ENCODE data around the gene SFXN3. TPM values are rescaled to one million over a fixed set of nuclear protein-coding genes. Genes with fewer than 3 reads are reported as not detected.

Gene SFXN3
- total and polyA plus RNA-seq, 2 of the 8 experiments (the other 6 are each of a cell fraction or from before 2014, with no cell fraction given) = 2.6 to 2.8 TPM

DNA sequence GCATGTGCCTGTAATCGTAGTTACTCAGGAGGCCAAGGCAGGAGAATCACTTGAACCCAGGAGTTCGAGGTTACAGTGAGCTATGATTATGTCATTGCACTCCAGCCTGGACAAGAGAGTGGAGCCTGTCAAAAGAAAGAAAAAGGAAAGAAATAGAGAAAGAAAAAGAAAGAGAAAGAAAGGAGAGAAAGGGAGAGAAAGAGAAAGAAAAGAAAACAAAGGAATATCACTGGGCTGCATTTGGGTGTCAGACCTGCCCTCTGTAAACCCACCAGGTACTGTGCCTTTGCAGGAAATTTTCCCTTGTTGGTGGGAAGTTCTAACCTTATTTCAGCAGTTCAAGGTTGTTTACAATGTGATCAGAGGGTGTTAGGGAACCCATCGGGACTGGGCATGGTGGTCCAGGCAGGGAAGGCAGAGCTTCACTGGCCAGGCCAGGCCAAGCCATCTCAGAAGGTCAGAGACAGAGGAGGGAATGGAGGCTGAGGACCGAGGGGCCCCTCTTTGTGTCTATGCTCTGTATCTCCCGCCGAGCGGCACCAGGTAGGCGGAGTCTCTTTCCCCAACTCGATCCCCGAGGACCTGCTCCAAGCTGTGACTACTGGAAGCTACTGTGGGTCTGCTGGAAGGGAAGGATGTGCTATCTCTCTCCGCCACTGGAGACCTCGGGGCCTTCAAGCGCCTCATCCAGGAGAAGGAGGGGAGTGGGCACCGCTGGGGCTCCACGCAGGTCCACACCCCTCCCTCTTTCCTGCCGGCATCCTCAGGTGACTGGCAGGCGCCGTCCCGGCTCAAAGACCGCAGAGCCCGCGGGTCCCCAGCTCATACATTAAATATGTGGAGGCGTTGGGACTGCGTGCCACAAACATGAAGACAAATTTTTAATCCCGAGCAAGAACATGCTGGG is 15.6 kb downstream of the SFXN3 start:
- H3K9ac ChIP-seq (replicated peaks in 1 of 4; ENCODE audit: extremely low read depth in 1 of 4, low read depth in 3 of 4, low read length in 3 of 4) = no peak overlapping the region; a peak in 1 of 7 replicates
- no peak for DNase-seq (ENCODE audit: low read depth in 1 of 2, low spot score in 2 of 2)
- H3K79me1 ChIP-seq (ENCODE audit: low read depth, low read length) = no peaks in the 10 kb centered on the region
- H2BK120ac ChIP-seq (replicated peaks; ENCODE audit: low read depth, low read length) = no peak overlapping the region
- no peak overlapping the region for H4K91ac ChIP-seq (replicated peaks; ENCODE audit: insufficient read length, low read length)
- no peak overlapping the region for H3K14ac ChIP-seq (ENCODE audit: insufficient read length)
- no peak overlapping the region for H4K5ac ChIP-seq (ENCODE audit: insufficient read length, low read depth, low read length)
- CTCF ChIA-PET (ENCODE audit: partially characterized antibody) = interaction anchor here (0.6 to 59.5 kb wide), 21 partner anchors 0 to 1561 kb away, joined by 3 to 2176 read pairs (median 5); partner anchors contain the start of genes KAZALD1, PDZD7, SEMA4G and SFXN3
- H3K23ac ChIP-seq (ENCODE audit: insufficient read length) = no peak overlapping the region
- POLR2A ChIA-PET (ENCODE audit: partially characterized antibody) = interaction anchor here (1.1 to 8.1 kb wide), 3 partner anchors 12 to 90 kb away, joined by 4 to 85 read pairs (median 6); partner anchors contain the start of gene KAZALD1
- H3K56ac ChIP-seq (replicated peaks; ENCODE audit: insufficient read length, low read depth, low read length) = no peak overlapping the region
- no peaks in the 10 kb centered on the region for H3K36me3 ChIP-seq (ENCODE audit: control insufficient read depth in 2 of 4, insufficient read depth in 4 of 4, low read length in 3 of 4)
- no peak overlapping the region for H2AFZ ChIP-seq (ENCODE audit: low read length)
- H3K18ac ChIP-seq (ENCODE audit: extremely low read depth, low read length) = peak overlapping the region; percentile 41; the same call in 1 of the 2 replicates
- peak overlapping the region; percentile 96; the same call in 1 of the 2 replicates for H2BK15ac ChIP-seq (ENCODE audit: low read length)
- 0 out of 2 replicates have a peak overlapping the region, but pooled peaks have one; percentile 64 for H2BK12ac ChIP-seq (ENCODE audit: low read depth, low read length)
- peaks cover 11 to 14% of the 10 kb centered on the region in 2 experiments for H4K20me1 ChIP-seq (replicated peaks in 1 of 2; ENCODE audit: control insufficient read depth in 1 of 2, insufficient read depth in 2 of 2, low read length in 2 of 2)
- H3K4me2 ChIP-seq (ENCODE audit: insufficient read depth in 1 of 2, low read depth in 2 of 2, low read length in 2 of 2) = peak overlapping the region; percentile 65 to 71
- FAIRE-seq = no peak
- H3K4ac ChIP-seq (replicated peaks; ENCODE audit: insufficient read length, low read depth, low read length) = no peak overlapping the region
- H3K79me2 ChIP-seq (ENCODE audit: control insufficient read depth in 1 of 2, insufficient read depth in 2 of 2, low read length in 2 of 2) = no peaks in the 10 kb centered on the region
- H3K27ac ChIP-seq (ENCODE audit: low read depth, low read length) = no peak overlapping the region
- H3K4me3 ChIP-seq (ENCODE audit: extremely low read depth in 1 of 4, insufficient read depth in 2 of 4, low read depth in 3 of 4, low read length in 4 of 4) = peak overlapping the region in 2 of 4 experiments; percentile 7 to 50; a peak in 5 of 8 replicates
- no peak overlapping the region; the same call in 1 of the 2 replicates for H2BK5ac ChIP-seq (ENCODE audit: low read depth, low read length)
- H2BK20ac ChIP-seq (ENCODE audit: low read length) = no peak overlapping the region
- H3K23me2 ChIP-seq (ENCODE audit: low read depth, low read length) = peaks cover 5% of the 10 kb centered on the region; the same call in 1 of the 2 replicates
- peak overlapping the region; percentile 46; the same call in 1 of the 2 replicates for H4K8ac ChIP-seq (ENCODE audit: extremely low read depth, insufficient read depth, low read length)
- peaks cover 45 to 79% (median 70%) of the 10 kb centered on the region in 4 experiments for H3K27me3 ChIP-seq (replicated peaks in 1 of 4; ENCODE audit: control insufficient read depth in 3 of 4, extremely low read depth in 1 of 4, insufficient read depth in 3 of 4, low read length in 3 of 4)
- no peak overlapping the region for H2AK5ac ChIP-seq (ENCODE audit: low read depth, low read length)
- H3K9me3 ChIP-seq (ENCODE audit: insufficient read depth in 2 of 2, low read depth in 1 of 2, low read length in 1 of 2) = no peaks in the 10 kb centered on the region
- 12% methylated on average over 23 of the region's 25 CpGs; no CpG with 5 or more reads in 1 of the 2 experiments for WGBS, 2 experiments (ENCODE audit: extremely low coverage in 1 of 2, insufficient coverage in 1 of 2, insufficient read length in 1 of 2, insufficient replicate concordance in 2 of 2, low coverage in 1 of 2, low lambda C conversion rate in 2 of 2, missing lambda C conversion rate in 1 of 2)
- peaks cover 9 to 34% (median 20%) of the 10 kb centered on the region in 4 experiments for H3K4me1 ChIP-seq (replicated peaks in 1 of 4; ENCODE audit: control insufficient read depth in 3 of 4, insufficient read depth in 4 of 4, low read length in 3 of 4)
- TF ChIP-seq RXRA (IDR thresholded peaks at IDR 0.05; ENCODE audit: insufficient read depth, low read depth, low read length) = no peak
- TF ChIP-seq SRF (IDR thresholded peaks at IDR 0.05; ENCODE audit: low read depth, low read length) = no peak
- no peak for TF ChIP-seq SP1 (IDR thresholded peaks at IDR 0.05; ENCODE audit: low read depth, low read length)
- TF ChIP-seq CEBPB (IDR thresholded peaks at IDR 0.05; ENCODE audit: low read depth, low read length) = no peak
- no peak for TF ChIP-seq BRCA1 (IDR thresholded peaks at IDR 0.05; ENCODE audit: low read depth, low read length)
- TF ChIP-seq CBX5 (IDR thresholded peaks at IDR 0.05; ENCODE audit: low read depth, low read length) = no peak
- no peak for TF ChIP-seq SAP30 (IDR thresholded peaks at IDR 0.05; ENCODE audit: insufficient read depth, insufficient replicate concordance, low read length)
- TF ChIP-seq ATF2 (IDR thresholded peaks at IDR 0.05; ENCODE audit: low read length) = no peak
- TF ChIP-seq KDM4A (IDR thresholded peaks at IDR 0.05; ENCODE audit: low read depth, low read length, severe bottlenecking) = peak; percentile 41

All from H1 (cell line).